RKO (cell line): Measurements from ENCODE around the gene AMELX.

ENCODE experiments used
- DNase-seq: peaks from one replicate; pipeline ENCODE4 v3.0.0-alpha.2; 2016; ENCODE audit warnings: low spot score

AMELX gene

DNA sequence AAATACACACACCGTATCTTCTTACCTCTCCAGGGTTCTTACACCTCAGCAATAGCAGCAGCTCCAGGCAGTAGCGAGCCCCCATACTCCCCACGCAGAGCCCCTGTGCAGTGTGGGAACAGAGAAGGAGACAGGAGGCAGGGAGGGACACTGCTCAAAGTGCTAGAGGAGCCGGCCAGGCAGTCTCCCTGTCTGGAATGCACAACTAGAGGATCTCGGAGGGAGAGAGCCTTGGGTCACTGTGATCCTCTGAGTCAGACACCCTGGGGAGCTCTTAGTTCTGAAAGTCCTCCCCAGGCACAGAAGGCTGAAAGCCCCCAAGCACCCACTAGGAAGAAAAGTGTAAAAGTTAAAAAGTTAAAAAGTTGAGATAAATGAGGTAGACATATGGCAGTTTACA, 16.0 kb downstream of the AMELX start:
- no peak for DNase-seq

DNA sequence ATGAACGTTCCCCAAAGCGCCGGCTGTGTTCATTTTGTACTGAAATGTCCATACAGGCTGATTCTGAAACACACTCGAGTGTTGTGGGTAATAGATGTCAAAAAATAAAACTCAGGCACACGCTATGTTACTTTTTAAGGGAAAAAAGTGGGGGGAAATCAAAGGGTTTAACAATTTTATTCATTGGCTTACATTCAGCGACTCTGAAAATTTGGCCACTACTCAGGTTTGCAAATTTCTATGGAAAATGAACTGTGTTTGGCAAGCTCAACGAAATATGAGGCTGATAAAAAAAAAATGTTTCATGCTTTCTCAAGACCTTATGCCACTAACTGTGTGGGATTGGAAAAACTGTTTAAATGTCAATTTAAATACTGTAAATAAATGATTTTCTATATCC, 18.5 kb downstream of the AMELX start:
- DNase-seq, result no peak

DNA sequence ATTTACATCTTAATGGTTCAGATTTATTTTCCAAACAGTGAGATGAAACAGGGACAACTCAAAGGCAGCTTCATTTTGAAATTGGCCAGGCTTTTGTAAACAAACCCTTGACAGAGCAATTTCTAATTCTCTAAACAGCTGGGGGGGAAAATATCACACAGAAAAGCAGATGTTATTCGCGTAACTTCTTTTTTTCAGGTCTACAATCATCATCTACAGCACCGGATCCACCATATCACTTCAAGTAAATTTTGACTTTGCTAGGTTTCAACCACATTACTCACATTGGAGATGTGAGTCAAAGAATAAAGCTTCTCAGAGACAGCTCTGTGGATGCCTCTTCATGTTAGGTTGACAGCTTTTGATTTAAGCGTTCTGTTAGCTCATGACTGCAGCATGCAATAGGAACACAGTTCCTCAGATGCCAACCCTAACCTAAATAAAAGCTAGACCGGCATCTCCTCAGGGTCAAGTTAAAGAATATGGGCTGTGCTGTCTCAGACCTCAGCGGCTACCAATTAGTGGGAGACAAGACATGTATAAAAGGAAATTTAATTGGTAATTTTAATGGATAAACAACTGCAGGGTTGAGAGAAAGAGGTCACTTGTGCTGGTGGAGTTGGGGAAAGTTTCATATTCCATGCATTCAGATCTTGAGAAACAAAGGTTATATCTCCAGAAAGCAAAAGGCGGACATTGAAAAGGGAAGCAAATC, 26.8 kb downstream of the AMELX start:
- DNase-seq, result no peak

DNA sequence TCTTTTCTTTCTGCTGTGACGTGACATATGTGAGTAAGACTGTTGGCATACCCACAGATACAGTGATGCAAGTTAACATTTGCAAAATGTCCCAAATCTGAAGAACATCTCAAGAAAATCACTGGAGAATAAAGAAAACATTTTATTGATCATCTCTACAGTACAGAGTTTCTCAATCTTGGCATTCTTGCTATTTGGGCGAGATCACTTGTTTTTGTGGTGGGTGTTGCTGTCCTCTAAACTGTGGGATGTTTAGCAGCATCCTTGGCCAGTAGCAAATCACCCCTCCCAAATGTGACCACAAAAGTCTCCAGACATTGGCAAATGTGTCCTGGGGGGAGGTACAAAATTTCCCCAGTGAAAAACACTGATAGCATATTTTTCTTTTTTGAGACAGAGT, 28.8 kb downstream of the AMELX start:
- no peak for DNase-seq

DNA sequence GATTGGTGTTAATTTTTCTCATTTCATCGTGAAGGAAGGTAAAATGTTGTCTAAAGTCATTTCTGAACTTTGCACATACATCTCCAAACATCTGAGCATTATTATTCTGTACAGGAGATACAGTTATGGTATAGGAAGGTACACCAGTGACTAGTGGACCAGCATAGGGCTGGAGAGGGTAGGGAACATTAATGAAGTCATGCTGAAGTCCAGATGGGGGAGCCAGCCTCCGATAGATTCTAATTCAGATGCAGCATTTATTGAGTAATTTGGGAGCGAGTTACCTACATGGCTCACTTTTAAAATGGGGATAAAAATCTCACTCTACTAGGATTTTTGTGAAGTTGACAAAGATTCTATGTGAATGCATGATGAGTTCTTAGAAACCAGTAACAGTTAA, 34.9 kb downstream of the AMELX start:
- no peak for DNase-seq

DNA sequence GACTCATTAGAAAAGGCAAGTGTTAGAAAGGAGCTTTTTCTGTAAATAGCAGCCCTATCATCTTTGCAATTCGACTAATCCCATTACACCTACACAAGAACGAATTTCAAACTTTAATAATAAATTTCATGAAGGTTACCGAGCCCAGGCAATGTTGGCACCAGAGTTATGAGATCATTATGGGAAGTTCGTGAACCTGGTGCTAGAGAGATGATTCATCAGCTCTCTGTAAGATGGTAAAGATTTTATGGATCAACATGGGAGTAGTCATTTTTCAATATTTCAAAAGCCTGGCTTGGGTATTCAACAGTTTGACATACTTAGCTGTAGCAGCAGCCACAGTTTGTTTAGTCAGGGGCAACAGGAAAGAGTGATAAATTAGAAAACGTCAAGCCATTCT, 35.8 kb downstream of the AMELX start:
- no peak for DNase-seq

DNA sequence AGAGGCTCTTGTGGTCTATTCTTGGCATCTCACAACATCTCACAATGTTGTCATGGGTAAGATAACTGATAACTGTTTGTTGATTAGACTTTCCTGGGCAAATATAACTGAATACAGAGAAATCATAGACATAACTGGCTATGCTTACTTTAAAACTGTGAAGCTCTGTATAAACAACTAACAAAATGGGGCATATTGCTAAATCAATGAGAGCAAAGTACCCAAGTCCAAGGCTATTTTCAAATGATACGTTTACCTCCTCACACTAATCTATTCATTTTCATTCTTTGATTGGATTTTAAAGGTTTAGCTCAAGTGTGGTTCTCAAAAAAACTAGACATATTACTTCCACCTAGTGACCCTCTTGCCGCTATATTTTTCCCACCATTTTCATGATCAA, 38.6 kb downstream of the AMELX start:
- no peak for DNase-seq

DNA sequence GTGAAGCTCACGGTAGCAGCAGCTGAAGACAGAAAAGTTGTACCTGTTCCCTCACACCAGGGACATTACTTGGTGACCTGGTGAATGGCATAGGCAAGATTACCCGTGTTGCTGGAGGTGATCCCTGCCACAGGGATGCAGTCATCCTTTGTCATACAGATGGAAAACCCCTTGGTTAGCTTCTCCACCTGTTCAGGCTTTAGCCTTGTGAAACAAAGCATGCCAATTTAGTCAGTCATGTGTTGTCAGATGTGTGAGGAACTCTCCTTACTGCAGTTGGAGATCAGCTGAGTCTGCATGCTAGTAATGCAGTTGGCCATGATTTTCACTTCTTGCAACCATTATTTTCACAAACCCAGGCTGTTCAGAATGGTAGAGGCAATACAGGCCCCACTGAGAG, 41.0 kb downstream of the AMELX start:
- DNase-seq, result no peak

DNA sequence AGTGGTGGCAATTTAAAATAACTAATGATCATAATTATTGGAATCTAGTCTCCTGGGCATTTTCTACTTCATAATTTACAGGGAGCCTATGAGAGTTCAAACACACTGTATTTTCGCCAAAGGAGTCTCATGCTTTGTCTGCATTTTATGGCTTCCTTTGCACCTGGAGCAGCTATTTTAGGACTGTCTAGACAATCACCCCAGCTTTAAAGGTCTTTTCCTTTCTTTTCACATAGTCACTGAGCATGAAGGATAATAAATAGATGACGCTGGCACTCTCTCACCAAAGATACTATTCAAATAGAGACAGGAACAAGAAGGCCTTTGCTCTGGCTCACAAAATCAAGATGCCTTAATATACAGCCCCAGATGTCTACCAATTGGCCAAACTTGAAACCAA, 43.0 kb downstream of the AMELX start:
- DNase-seq, result no peak

DNA sequence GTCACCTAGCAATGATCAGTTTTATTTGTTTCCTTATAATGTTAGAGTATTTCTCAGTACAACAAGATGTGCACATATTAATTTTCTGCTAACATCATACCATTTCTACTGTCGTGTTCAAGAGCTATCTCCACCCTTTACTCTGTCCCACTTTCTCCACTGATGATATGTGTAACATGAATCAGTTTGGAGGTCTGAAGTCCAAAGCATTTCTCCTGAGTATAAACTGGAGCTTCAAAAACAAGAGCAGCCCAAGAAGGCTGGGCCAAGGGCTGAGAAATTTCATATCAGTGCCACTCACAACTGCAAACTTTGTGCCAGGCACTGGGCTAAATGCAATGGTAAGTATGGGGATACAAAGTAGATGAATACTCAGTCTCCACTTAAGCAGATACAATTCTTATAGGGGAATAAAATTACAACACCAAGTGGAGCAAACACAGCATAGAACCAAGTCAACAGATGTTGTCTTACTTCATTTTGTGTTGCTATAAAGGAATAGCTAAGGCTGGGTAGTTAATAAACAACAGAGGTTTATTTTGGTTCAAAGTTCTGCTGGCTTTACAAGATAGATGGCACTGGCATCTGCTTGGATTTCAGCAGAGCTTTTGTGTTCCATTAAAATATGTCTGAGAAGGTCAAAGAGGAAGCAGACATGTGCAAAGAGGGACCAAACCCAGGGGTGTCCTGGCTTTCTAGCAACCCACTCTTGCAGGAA, 44.2 kb downstream of the AMELX start:
- DNase-seq, result no peak

DNA sequence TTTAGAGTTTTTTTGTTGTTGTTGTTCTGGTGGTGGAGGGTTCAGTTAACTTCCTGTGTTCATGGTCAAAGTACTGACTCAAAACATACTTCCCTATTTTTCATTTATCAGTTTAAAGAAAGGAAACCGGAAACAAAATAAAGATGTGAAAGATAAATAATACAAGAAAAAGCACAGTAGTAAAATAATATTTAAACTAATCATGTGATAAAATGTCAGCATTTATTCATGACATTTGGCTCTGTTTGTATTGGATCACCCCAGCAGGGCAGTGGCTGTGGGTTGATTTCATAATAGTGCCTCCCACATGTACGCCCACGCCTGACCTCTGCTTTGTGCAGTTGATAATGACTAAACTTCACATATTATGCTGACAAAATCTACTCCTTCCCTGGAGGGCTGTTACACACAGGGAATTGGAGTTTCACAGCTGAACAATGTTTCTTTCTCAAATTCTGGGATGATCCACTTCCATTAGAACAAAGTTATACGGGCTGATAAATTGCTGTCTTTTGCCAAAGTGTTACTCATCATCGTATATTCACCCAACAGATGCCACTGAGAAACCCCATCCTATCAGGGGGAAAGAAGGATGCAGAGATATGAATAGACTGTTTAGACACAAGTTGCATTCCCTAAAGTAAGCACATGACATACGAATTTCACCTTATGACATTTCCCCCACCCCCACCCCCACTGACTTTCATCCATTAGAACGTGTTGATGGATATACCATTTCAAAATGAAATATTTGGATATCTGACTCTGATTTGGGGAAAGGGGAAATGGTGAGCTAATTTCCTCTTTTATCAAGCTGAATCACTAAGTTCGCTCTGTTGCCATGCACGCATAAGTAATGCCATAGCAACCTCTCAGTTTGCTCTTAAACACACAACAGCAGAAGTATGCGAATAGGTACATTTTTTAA, 48.3 kb downstream of the AMELX start:
- peak; percentile 20 for DNase-seq

DNA sequence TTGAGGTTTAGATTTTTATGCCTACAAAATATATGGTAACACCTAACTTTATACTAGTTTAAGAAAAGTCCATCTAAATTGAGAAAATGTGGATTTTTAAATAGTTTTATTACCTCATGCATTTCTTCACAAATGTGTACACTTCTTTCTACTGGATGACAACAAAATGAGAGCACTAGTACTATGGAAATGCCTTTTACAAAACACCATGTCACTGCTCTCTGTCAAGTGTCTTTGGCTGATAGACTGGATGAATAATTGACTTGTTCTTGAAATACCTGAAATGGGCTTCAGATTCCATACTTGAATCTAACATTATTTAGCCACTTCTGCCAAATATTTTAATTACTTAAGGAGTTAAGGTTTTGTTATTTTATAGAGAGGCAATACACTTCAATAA, 49.5 kb downstream of the AMELX start:
- no peak for DNase-seq

DNA sequence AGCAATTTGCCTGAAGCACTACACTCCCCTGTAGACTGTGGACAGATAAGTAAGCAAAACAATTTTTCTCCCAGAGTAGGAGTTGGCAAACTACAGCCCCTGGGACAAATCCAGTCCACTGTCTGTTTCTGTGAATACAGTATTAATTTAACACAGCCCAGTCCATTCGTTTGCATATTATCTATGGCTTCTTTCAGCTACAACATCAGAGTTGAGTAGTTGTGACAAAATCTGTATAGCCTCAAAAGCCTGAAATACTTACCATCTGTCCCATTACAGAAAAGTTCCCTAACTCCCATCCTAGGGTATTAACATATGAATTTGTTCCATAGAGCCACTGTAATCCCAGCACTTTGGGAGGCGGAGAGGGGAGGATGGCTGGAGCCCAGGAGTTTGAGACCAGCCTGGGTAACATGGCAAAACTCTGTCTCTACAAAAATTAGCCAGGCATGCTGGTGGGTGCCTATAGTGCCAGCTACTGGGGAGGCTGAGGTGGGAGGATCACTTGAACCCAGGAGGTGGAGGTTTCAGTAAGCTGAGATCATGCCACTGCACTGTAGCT, 53.0 kb downstream of the AMELX start:
- DNase-seq, result no peak

DNA sequence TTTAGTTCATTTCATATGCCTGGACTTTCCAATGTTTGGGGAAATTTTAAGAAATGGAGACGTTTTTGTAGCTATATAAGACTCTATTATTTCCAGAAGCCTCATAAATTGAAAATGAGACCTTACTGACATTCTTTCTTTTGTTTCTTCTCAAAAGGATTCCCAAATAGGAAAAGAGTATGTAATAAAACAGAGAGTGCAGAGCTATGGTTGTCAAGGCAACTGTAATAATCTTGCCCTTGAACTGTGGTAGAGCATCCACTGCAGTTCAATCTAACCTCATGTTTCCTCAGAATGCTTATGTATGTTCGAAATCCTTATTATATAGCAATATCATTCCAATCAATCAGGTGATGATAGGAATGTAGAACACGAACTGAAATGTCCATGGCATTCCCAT, 54.1 kb downstream of the AMELX start:
- DNase-seq, result no peak

DNA sequence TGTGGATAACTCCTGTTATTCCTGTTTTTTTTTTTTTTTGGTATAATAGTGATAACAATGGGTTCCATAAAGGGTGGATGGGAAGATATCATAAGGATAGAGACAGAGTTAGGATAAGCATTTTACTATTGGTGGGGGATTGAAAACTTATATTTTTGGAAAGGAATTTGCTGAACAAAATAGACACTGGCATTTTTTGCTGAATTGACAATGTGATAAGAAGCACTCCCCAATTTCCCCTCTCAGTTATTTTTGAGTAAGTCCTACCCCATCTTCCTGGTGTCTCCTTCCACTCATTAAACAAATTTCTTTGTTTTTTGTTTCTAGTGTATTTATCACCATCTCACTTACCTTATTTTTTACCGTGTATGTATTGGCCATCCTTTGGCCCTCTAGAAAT, 55.8 kb downstream of the AMELX start:
- DNase-seq, result no peak

DNA sequence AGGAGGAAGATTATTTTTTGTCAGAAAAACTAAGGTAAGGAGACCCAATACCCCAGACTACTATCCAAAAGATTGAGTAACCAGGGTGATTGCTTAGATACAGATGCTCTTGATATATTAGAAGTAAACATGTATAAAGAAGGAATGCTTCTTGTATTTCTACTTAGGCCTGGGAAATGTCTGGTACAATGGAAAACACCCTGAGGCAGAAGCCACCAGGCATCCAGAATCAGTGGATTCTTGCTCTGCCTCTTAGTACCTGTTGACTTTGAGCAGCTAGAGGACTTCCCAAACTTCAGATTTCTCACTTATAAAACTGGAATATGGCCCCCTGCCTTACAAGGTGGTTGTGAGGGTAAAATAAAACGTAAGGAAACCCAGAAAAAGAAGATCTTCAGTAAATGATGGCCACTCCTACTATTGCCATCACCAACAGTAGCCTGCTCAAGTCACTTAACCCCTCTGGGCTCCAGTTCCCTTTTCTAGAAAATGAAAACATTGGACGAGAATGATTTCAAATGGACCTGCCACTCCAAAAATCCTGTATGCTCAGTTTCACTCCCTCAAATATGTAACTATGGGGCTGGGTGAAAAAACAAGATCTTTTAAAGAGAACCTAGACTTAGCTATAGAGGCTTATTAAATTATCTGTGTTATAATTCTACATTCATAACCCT, 56.6 kb downstream of the AMELX start:
- no peak for DNase-seq
